Activated T-helper 1 cell treated with anti-CD3 and anti-CD28 coated beads, Interleukin-2, amount 50 U/mL, for 16 hours (primary cell): ENCODE measurements around the gene PAQR4.
"Not testable (repeated sequence)": the region's sequence is repeated elsewhere in the genome, so short reads cannot be mapped to it uniquely, and the experiment has no call there.

Experiments used
- DNase-seq, 2 donors: peaks; one replicate each; pipeline ENCODE4 v3.0.0-alpha.2; 2020; ENCODE audit warnings: low read depth in 1 of 2, low spot score in 1 of 2

Gene PAQR4

DNA sequence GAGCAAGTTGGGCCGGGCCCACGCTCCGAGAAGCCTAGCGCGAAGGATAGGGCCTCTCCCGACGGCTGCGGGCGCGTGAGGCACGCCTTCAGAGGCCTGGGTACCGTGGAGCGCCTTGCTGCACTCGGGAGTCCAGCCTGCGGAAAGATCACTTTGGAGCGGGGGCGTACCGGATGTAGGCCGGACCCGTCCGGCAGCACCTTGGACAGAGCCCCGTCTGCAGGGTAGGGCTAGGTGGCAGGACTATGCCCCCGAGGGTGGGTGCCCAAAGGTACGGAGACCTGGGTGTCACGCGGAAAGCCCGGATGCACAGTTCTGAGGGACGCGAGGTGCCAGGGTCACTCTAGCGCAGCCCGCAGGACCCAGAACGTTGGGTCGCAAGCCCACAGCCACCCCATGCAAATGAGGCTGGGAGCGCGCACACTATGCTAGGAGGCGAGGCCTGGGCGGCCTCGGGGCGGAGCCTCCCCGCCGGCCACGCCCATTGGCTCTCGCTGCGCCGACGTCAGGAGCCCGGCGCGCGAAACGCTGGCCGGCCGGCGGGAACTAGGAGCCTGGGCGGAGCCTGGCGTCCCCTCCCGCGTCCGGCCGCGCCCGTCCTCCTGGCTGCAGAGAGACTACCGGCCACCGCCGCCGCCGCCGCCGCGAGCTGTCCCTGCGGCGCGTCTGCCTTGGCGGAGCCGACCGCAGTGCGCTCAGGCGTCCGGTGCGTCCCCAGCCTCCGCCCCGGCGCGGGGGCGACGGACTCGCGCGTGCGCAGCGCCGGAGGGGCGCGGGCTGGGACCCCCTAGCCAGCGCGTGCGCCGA, at the start of gene PAQR4:
Gene PAQR4 (plus strand): TSS at position 611 of the 807 bp plus-strand sequence. CDS start 327 bp downstream, outside the sequence.
- DNase-seq = peak; percentile 35 to 62

DNA sequence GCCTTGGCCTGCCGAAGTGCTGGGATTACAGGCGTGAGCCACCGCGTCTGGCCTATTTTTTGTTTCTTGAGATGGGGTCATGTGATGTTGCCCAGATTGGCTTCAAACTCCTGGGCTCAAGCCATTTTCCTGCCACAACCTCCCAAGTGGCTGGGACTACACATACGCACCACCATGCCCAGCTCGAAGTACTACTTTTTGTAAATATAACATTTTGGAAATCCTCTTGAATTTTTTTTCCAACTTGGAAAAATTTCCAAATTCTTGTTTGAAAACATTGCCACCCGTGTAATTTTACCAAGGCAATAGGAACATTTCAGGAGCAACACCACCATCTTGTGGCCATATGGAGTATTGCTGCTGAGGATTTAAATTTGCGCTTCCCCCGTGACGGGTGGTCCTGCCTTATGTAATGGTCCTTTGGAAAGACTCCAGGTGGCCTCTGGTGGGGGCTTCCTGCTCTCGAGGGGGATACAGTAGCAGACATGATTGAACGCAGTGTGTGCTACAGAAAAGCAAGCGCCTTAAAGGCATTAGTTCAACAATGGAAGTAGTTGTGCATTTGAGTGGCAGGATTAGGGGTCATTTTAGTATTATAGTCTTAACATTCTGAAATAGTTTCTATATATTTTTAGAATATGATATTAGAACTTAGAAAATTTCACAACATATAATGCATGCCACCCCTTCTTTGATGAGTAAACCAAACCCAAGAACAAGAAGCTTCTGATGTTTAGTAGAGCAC, 49.5 kb upstream of the PAQR4 start:
- DNase-seq = peak; percentile 24 to 41

DNA sequence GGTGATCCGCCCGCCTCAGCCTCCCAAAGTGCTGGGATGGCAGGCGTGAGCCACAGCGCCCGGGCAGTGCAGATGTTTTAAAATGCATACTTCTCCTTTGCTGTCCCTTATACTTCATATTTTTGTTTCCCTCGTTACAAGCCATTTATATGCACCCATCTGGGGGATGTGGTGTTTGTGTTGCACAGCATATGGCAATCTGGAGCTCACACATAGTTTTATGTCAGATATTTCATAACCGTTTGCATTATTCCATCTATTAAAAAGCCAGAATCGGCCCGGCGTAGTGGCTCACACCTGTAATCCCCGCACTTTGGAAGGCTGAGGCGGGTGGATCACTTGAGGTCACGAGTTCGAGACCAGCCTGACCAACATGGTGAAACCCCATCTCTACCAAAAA, 45.7 kb upstream of the PAQR4 start:
- DNase-seq = no peak

DNA sequence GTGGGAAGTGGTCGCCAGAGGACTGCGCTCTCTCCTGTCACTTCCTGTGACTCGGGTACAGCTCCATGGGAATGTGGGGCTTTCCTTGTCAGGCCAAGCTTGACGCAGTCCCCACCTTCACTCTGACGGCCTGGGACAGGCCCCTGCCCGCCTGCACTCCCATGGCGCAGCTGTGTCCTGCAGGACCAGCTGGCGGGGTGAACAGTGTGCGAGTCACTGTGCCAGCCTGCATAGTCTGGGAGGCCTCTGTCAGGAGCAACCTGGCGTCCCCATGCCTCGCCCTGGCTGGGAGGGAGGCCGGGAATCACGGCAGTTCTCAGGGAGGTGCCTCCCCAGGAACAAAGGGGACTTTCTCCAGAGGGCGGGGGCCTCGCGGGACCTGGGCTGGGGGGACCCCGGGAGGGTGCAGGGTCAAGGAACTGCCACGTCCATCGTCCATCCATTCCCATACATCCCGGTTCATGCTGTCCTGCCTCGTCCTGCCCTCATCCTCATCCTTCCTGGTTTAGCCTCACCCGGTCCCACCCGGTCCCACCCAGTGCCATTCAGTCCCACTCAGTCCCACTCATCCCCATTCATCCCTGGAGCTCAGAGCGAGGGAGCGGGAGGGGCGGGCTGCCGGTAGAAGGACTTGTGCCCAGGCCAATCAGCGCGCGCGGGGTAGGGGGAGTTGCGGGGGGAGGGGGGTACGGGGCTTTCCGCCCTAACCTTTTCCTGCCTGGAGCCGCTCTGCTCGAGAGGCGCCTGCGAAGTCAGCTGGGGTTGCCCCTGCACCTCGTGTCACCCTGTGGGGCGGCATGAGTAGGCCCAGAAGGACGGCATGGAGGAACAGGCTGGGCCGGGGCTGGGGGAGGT, 44.0 kb upstream of the PAQR4 start:
- no peak for DNase-seq

DNA sequence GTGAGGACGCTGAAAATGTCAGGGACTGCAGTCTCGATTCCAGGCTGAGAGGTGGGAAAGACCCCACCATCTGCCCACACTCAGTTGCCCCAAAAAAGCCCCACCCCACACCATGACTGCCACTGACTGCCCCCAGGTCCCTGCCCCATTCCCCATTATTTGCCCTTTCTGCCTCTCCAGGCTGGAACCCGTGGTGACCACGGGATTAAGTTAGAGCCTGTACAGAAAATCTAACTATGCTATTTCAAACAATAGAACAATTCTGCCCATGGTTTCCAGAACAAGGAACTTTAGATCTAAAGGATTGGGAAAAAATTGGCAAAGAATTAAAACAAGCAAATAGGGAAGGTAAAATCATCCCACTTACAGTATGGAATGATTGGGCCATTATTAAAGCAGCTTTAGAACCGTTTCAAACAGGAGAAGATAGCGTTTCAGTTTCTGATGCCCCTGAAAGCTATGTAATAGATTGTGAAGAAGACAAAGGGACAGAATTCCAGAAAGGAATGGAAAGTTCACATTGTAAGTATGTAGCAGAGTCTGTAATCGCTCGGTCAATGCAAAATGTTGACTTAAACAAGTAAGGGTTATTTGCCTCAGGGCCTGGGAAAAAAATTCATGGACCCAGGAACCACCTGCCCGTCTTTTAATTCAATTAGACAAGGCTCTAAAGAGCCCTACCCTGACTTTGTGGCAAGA, 43.0 kb upstream of the PAQR4 start:
- DNase-seq = no peak

DNA sequence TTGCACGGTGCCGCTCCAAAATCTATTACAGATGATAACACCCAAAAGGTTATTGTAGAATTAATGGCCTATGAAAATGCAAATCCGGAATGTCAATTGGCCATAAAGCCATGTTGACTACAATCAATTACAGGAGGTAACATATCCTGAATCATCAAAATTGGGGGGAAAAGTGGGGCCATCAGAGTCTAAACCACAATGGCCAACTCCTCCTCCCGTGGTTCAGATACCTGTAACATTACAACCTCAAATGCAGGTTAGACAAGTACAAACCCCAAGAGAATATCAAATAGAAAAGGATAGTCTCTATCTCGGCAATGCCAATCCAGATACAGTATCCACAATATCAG, 42.5 kb upstream of the PAQR4 start:
- DNase-seq = no peak

DNA sequence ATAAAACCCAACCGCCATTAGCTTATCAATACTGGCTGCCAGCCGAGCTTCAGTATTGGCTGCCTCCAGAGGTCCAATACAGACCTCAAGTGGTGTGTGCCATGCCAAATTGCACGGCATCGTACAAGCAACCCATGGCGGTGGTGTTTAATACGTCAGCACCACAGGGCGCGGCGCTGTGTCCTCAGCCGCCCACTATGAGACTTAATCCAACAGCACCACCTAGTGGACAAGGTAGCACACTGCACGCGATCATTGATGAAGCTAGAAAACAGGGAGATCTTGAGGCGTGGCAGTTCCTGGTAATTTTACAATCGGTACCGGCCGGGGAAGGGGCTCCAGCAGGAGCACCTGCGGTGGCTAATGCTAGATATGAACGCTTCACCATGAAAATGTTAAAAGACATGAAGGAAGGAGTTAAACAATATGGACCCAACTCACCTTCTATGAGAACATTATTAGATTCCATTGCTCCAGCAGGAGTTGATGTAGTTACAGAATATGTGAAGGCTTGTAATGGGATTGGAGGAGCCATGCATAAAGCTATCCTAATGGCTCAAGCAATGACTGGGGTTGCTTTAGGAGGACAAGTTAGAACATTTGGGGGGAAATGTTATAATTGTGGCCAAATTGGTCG, 42.0 kb upstream of the PAQR4 start:
- peak; percentile 67 to 72 for DNase-seq

DNA sequence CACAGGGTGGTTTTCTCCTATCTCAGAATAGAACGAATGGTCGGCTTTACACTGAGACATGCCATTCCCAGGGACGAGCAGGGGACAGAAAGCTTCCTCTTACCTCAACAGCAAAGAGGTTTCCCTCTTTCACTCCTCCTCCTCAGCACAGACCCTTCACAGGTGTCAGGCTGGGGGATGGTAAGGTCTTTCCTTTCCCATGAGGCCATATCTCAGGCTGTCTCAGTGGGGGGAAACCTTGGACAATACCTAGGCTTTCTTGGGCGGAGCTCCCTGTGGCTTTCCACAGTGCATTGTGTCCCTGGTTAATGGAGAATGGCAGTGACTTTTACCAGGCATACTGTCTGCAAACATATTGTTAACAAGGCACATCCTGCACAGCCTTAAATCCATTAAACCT, 41.0 kb upstream of the PAQR4 start:
- not testable (repeated sequence) for DNase-seq

DNA sequence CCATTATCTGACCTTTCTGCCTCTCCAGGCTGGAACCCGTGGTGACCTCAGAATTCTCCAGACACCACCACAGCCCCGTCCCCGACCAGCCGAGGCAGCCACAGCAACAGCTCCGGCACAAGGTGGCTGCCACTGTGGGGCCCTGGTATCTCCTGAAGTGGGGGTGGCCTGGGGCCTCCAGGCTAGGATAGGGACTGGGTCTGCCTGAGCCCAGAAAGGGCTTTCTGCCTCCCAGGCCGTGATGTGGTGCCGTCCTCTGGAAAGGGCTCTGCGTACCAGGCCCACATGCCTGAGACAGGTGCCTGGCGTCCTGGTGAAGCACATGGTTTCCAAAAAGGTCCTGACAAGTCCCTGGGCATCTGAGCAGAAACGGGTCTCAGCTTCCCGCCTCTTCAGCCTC, 40.4 kb upstream of the PAQR4 start:
- no peak for DNase-seq

DNA sequence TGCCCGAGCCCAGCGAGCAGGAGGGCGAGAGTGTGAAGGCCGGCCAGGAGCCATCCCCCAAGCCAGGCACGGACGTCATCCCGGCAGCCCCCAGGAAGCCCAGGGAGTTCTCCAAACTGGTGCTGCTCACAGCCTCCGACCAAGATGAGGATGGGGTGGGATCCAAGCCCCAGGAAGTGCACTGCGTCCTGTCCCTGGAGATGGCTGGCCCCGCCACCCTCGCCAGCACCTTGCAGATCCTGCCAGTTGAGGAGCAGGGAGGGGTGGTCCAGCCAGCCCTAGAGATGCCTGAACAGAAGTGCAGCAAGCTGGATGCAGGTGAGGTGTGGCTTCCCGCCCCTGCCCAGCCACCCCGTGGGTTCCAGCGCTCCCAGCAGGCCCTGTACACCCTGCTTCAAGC, 39.5 kb upstream of the PAQR4 start:
- no peak for DNase-seq

DNA sequence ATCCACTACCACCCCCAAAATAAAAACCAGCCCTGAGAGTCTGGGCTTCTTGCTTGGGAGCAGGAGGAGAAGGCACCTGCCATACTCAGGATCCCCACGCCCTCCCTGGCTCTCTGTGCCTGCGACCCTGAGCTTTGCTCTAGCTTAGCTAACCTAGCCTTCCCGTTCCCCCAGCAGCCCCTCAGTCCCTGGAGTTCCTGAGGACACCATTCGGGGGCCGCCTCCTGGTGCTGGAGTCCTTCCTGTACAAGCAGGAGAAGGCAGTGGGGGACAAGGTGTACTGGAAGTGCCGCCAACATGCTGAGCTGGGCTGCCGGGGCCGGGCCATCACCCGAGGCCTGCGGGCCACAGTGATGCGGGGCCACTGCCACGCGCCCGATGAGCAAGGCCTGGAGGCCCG, 38.9 kb upstream of the PAQR4 start:
- no peak for DNase-seq

DNA sequence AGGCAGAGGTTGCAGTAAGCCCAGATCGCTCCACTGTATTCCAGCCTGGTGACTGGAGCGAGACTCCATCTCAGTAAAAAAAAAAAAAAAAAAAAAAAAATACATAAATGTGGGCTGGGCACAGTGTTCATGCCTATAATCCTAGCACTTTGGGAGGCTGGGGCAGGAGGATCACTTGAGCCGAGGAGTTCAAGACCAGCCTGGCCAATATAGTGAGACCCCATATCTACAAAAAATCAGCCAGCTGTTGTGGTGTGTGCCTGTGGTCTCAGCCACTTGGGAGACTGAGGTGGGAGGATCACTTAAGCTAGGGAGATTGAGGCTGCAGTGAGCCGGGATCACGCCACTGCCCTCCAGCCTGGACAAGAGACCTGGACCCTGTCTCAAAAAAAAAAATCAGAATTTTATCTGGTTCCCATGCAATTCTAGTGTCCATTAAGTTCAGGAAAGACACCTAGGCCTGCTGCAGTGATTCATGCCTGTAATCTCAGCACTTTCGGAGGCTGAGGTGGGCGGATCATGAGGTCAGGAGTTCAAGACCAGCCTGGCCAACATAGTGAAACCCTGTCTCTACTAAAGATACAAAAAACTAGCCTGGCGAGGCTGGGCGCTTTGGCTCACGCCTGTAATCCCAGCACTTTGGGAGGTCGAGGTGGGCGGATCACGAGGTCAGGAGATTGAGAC, 37.8 kb upstream of the PAQR4 start:
- not testable (repeated sequence) for DNase-seq

DNA sequence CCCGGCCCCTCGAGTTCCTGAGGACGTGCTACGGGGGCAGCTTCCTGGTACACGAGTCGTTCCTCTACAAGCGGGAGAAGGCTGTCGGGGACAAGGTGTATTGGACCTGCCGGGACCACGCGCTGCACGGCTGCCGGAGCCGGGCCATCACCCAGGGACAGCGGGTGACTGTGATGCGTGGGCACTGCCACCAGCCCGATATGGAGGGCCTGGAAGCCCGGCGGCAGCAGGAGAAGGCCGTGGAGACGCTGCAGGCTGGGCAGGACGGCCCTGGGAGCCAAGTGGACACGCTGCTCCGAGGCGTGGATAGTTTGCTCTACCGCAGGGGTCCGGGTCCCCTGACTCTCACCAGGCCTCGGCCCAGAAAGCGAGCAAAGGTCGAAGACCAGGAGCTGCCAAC, 36.0 kb upstream of the PAQR4 start:
- no peak for DNase-seq

DNA sequence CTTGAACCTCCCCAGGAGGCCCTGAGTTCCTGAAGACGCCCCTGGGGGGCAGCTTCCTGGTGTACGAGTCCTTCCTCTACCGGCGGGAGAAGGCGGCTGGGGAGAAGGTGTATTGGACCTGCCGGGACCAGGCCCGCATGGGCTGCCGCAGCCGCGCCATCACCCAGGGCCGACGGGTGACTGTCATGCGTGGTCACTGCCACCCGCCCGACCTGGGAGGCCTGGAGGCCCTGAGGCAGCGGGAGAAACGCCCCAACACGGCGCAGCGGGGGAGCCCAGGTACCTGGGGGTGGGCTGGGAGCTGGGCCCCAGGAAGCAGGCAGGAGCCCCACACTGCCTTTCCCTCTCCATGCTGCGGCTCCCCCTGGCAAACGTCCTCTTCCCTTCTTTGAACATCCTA, 35.4 kb upstream of the PAQR4 start:
- no peak for DNase-seq

DNA sequence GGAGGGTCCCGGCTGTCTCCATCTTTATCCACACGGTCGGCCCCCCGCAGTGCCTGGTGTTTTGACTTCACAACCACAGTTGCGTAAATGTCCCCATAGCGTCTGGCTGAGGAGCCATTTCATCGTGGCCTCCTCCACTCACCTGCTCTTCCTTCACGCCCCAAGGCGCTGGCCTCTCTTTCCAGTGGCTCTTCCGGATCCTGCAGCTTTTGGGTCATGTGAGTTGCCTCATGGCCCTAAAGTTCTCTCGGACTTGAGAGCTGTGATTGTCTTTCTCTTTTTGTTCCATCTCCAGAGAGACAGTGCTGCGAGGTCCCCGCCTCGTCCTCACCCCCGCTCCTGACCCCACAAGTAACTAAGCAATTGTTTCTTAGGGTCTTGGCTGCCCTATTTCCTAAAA, 34.7 kb upstream of the PAQR4 start:
- DNase-seq = no peak

DNA sequence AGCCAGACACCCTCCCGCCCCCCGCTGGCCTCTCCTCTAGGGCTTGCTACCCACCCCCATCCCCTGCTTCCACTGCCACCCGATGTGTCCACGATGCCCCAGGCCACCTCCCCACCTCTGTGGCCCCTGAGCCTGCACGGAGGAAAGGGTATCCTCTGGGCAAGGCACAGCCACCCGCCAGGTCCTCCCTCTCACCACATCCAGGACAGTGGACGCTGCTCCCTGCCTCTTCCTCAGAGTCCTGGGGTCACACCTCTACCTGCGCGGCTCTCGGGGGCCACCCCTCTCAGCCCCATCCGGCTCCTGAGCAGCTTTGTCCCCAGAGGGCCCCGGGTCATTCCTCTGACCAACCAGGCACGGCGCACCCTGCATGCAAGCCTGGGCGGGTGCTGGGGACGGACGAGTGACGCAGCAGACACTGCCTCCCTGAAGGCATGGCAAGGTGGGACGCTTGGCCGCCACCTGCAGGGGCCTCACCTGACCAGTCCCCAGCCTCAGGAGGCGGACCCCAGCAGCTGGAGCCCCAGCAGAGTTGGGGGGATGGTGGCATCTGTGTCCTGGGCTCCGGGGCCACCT, 32.6 kb upstream of the PAQR4 start:
- no peak for DNase-seq

DNA sequence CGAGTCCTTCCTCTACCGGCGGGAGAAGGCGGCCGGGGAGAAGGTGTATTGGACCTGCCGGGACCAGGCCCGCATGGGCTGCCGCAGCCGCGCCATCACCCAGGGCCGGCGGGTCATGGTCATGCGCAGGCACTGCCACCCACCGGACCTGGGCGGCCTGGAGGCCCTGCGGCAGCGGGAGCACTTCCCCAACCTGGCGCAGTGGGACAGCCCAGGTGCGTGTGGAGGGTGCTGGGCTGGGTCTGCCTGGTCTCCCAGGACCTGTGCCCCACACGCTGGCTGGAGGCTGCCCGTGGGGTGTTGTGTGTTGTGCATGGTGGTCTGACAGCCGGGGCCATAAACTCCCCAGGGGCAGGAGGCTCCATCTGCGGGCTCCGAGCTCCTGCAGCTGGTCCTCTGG, 32.0 kb upstream of the PAQR4 start:
- DNase-seq = no peak

DNA sequence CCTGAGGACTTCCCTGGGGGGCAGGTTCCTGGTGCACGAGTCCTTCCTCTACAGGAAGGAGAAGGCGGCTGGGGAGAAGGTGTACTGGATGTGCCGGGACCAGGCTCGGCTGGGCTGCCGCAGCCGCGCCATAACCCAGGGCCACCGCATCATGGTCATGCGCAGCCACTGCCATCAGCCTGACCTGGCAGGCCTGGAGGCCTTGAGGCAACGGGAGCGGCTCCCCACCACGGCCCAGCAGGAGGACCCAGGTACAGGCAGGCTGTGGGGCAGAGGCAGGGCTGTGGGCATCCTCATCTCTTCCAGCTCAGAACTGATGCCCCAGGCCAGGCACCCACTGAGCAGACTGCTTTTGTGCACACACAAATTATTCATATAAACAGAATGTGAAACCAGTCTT, 30.9 kb upstream of the PAQR4 start:
- DNase-seq = no peak

DNA sequence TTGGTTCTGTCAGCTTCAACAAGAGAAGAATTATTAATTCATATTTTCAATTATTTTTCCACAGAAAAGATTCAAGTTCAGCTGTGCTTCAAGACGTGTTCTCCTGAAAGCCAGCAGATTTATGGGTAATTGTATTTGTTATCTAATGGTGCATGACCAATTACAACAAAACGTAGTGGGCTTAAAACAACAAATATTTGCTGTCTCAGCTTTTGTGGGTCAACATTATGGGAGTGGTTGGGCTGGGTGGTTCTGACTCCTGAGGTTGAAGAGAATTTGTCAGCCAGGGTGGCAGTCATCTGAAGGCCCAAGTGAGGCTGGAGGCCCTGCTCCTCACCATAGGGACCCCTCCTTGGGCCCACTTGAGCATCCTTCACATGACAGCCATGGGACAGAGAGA, 29.2 kb upstream of the PAQR4 start:
- DNase-seq = no peak

DNA sequence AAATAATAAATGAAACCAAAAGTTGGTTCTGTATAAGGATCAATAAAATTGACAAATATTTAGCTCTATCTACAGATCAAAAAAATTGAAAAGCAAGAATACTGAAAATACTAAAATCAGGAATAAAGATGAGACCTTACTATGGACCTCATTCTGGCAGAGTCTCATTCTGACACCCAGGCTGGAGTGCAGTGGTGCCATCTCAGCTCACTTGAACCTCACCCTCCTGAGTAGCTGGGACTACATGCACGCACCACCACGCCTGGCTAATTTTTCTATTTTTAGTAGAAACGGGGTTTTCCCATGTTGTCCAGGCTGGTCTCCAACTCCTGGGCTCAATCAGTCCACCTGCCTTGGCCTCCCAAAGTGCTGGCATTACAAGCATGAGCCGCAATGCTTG, 27.1 kb upstream of the PAQR4 start:
- DNase-seq = no peak
